Subcutaneous adipose tissue (tissue), 4 donors: ENCODE measurements around the gene TTC16. TPM values are rescaled to one million over a fixed set of nuclear protein-coding genes. Genes with fewer than 3 reads are reported as not detected.

Experiments used
- CTCF ChIP-seq: fragments of 450-650 bp; IDR thresholded peaks from one replicate; pipeline ENCODE4 v1.5.1; 2016; ENCODE audit warnings: low read depth, mild to moderate bottlenecking, control low read depth, antibody characterized with exemption, moderate library complexity
- total RNA-seq, 4 donors: library from RNA; depleted of rRNA; stranded (reverse); fragments of >200 nt; gene quantifications; one replicate each; pipeline ENCODE4 v1.1.0, GENCODE V29; 2016

TTC16 gene
- total RNA-seq, 4 donors from 2014 or later, result 0.16 TPM; not detected in 3

DNA sequence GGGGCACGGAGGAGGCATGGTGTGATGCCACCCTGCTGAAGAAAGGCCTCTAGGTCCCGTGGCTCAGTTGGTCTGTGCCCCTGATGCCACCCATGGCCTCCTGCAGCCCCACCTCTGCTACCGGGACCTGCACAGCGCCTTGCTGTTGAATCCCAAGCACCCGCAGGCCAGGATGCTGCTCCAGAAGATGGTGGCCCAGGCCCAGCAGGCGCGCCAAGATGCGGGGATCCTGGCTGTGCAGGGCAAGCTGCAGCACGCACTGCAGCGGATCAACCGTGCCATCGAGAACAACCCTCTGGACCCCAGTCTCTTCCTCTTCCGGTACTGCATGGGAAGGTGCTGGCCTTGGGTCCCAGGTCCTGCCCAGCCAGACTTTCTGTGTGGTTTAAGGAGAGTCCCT is 7.1 kb downstream of the TTC16 start:
- TF ChIP-seq CTCF, result no peak

GRCh38 chr9:127723444-127723843 is 7.6 kb downstream of the TTC16 start:
- no peak for TF ChIP-seq CTCF

- TF ChIP-seq CTCF, result no peak
Observed at GRCh38 chr9:127724012-127724411, 8.1 kb downstream of the TTC16 start.

DNA sequence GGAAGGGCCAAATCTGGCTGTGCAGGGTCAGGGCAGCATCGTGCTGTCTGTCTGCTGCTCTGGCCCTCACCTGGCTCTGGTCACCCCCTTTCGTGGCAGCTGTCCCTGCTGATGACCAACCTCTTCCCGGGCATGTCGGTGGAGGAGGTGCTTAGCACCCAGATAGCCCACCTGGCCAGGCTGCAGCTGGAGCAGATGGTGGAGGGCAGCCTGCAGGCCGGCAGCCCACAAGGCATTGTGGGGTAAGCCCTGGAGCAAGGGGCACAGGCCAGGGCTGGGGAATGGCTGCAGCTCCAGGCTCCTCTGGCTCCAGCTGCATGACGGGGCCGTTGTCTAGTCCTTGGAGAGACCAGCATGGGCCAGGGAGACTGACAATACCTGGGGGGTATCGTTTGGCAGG is 11.0 kb downstream of the TTC16 start:
- no peak for TF ChIP-seq CTCF

DNA sequence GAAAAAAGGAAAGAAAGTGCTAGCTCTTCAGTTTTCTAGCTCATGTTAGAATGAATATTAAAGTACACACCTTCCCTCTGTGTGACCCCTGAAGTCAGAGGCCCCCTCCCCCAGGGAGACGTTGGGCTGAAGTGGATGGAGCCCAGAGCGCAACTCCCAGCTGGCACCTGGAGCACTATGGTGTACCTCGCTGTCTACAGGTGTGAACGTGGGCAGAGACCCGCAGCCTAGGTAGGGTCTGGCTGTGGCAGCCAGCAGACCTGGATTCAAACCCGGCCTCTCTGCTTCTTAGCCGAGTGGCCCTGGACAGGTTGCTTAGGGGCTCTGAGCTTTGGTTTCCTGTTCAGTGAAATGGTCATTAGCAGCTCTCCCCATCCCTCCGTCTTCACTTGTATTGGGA is 12.9 kb downstream of the TTC16 start:
- no peak for TF ChIP-seq CTCF

GRCh38 chr9:127729522-127730256 is 13.8 kb downstream of the TTC16 start:
- no peak for TF ChIP-seq CTCF

GRCh38 chr9:127730262-127730661 is 14.4 kb downstream of the TTC16 start:
- no peak for TF ChIP-seq CTCF
